GM19467 (cell line): ENCODE measurements around the gene MORC1.

ENCODE experiments used
- ATAC-seq: cut with Tn5 transposase; IDR thresholded peaks from one replicate; pipeline ENCODE4 v1.9.1; 2021; ENCODE audit warnings: mild to moderate bottlenecking, moderate library complexity; ENCODE audit not compliant: unreplicated experiment

MORC1 gene

DNA sequence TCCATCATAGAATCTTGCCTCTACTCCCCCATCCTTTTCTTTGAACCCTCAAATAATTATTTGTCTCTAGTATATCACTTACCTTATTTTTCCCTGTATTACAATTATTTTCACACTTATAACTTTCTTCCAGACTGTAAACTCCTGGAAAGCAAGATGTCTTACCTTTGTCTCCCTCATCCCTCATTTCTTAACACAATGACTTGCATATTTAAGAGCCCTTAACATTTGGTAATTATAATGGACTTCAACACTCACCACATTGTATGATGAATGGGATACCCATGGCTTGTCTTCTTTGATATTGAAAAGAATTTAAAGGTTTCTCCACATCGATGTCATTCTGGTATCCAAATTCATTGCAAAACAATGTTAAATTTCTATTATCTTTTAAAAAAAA is 82.9 kb downstream of the MORC1 start:
- no peak for ATAC-seq

DNA sequence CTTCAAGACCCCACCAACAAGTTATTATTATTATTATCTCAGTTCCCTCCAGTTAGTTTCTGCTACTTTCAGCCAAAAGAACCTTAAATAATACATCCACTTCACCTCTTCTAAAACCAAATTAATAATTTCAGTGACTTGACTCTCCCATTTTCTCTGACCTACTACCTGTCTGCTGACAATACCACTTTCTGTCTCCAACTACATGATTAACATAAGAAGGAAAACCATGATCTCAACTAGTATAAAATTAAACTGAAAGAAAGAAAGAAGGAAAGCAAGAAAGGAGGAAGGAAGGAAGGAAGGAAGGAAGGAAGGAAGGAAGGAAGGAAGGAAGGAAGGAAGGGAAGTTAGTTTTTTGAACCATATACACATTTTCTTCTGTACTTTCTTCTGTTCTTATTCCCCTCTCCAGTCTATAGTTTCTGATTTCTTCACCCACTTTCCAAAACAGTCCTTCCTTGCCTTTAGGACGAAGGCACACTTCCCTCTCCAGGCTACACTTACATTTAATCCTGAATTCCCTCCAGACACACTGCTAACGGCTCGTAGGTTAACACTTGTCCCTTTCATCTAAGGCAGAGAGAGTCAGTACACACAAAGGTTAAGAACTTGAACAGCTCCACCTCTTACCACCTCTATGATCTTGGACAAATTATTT is 84.8 kb downstream of the MORC1 start:
- no peak for ATAC-seq

DNA sequence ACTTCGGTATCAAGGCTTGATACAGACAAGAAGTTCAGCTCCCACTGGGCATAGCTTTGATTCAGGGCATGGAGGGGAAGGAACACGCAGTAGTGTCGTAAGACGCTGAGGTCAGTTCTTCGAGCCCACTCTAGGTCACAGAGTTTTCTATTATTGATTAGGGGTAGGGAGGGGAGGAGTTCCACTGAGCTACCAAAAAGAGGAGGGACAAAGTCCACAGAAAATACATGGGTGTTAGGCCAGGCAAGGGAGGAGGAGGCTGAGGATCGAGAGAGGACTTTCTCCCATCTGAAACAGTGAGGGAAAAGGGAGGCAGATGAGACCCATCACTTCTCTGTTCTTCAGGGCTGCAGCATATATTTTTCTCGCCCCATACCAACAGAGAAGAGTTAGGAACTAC is 89.2 kb downstream of the MORC1 start:
- ATAC-seq: no peak

DNA sequence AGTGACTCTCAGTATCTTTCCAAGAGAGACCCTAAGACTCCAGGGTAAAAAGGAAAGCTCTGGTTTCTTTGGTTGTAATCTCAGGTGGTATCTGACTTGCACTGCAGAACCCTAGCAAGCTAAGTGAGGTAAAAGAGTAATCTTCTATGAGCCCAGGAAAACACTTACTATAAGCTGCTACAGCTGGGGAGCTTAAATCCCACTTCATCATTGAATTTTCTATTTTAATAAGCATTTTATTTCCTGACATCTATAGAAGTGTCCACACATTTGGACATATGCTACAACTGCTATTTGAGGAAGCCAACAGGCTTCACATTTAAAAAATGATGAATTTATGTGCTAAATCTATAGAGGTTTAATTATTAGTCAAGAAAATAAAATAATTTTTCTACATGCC is 91.1 kb downstream of the MORC1 start:
- no peak for ATAC-seq

DNA sequence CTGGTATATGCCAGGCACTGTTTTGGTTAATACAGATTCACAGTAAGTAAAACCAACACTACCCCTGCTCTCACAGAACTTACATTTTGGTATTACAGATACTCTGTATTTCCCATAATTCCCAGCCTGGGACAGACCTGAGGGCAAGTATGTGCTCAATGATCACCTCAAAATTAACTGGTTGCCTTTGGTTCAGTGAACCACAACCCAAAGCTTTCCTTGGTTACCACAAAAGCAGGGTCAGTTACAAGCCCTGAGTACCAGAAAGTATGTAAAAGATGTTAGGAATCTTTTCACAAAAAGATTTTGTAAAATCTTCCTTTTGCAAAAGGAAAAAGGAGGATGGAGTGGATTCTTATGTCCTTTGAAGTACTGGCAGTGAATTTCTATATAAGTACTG is 92.0 kb downstream of the MORC1 start:
- ATAC-seq: no peak

DNA sequence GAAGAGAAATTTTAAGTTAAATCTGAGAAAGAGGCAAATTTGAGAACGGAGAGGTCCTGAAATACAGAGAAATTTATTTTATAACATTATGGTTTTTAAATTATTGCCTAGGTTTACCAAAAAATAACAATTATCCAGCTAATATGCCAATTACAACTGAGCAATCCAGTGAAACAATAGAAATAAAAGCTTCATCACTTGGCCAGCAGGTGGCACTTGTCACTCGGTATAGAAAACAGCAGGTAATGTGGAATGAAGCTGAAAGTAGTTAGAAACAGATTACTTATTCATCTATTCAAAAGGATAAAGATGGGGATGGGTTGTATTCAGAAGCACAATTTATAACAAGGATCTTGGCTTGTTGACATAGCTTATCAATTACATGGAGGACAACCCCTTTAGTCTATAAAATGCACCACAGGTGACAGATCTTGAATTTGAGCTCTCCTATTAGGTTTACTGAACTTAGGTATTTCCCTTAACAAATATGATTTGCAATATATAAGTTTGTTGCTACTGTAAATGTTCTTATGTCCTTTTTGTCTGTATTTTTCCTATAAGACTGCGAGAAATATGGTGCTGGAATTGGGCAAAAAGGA is 94.2 kb downstream of the MORC1 start:
- ATAC-seq: peak; percentile 85

DNA sequence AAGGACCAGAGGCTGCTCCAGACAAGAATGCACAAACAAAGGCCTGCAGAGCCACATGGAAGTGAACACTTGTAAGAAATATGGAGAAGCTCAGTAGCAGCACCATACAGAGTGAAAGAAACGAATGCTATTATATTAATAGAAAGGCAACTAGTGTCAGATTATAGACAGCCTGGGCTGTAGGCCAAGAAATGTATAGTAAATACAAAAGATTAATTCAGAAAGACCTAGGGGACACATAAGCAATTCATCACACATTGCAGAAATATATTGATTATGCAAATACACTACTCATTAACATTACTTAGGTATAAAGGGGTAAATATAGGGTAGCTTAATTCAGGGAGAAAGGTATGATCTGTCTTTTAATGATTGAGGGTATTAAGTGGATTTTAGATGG is 94.8 kb downstream of the MORC1 start:
- no peak for ATAC-seq

DNA sequence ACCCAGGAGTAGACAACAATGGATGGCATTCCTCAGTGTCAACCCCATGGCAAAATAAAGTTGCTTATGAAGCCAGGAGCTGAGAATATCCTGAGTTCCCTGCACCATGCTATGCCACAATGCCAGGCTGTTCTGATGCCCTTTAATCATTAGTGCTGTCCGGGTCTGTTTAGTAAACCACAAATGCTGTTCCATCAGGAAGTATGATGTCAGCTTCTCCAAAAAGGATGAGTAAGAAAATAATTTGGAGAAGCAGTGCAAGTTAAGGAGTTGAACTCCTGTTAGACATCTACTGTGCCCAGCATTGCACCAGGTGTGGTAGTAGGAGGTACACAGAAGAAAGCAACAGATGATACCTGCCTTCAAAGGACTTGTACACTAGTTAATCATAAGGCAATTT is 96.4 kb downstream of the MORC1 start:
- no peak for ATAC-seq

DNA sequence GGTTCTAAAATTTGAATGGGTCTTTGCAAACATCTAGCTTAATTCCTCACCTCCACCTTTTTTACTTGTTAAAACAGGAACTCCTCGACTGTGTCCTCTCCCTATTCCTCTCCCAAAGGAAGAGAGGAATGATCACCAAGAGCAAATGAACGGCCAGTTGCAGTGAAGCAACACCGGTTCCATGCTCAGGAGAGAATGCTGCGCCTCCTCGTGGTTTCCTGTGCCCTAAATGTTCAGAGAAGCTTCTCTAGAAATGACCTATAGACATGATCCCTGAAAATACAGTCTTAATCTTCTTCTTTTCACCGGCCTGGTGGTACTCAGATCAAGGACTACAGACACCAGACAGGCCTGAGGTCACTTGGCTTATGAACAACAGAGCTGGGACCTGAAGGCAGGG is 99.1 kb downstream of the MORC1 start:
- no peak for ATAC-seq

DNA sequence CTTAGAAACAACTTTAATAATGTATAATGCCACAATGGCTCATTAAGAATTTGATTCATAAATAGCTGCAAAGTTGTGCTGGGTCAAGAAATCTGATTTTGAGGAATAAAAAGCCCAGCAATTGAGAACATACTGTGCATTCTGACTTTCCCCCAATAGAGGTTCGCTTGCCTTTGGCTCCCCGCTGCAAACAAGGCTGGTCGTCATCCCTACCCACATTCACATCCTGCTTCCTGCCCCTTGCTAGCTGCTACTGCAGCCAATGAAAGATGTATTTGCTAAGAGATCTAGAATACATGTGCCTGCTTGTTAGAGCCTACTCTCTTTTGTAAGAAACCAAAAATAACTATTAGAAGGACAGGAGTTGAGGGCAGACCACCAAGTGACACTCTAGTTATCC is 112.5 kb downstream of the MORC1 start:
- ATAC-seq: no peak

DNA sequence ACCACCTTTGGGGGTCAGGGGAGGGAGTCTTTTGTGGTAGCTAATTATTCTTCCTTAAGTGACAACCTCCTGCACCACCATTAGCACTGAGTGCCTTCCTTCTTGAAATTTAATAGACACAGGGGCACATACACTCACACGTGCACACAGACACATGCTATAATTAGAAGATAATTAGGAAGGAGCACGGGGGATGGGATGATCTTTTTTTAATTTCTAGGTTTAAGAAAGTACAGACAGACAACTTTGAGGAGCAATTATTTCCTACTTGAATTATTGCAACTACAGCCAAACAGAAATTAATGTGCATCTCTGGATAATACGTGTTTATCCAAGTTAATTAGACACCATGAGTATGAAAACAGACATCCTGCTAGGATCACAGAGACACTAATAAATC is 119.5 kb downstream of the MORC1 start:
- ATAC-seq: no peak

DNA sequence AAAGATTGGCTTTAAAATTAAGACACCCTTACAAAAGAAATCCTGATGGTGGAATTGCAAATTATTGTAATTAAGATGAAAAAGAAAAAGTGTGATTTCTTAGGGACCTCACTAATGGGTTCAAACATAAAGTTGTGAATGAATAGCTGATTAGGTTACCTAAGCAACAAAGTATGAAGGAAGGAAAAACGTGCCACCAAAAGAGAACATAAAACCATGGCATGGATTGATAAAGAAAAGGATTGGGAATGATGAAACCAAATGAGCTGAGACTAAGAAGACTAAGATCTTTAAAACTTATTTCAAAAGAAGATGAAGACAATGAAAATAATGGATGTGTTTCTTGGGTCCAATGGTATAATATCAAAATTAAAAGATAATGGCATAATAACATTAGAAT is 132.1 kb downstream of the MORC1 start:
- no peak for ATAC-seq

DNA sequence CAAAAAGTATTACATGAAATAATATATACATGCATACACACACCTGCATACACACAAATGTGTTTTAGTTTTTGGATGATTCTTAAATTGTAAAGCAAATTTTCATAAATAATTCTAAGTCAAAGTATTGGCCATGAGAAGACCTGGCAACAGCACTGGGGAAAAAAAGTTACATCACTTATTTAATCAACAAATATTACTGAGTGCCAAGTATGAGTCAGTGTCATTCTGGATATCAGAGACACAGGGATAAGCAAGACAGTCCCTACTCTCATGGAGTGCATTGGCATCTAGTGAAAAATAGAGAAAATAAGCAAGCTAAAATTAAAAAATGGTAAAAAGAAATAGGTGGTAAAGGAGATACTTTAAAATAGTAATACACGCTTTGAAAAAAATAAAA is 134.9 kb downstream of the MORC1 start:
- no peak for ATAC-seq

DNA sequence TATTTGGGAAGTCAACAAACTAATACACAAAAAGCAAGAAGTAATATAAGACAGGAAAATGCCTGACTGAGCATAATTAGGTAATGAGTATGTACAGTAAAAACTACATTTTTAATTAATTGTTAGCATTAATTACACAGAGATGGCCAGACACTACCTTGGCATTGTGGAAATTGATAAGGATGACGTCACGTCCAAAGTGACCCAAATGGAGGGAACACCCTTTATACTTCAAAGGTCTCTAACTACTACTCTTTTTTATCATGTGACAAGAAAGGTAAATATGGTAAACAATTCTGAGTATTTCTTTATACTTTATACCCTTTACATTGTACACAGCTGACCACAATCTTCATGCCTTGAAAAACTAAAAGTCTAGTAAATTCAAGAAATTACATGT is 141.9 kb downstream of the MORC1 start:
- no peak for ATAC-seq

DNA sequence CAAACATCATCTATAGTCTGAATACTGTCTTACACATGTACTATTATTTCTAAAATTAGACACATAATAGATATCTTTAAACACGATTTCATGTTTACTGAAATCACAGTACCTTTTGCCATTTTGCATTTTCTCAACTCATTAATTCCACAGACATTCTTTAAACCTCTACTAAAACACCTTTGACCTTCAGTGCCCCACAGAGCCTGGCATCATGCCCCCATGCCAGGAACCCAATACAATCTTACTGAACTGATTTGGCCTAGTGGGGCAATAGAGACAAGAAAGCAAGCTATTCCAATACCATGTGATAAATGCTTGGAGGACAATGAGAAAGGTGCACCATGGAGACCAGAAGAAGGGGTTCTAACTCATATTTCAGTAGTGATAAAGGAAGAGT is 144.9 kb downstream of the MORC1 start:
- no peak for ATAC-seq

DNA sequence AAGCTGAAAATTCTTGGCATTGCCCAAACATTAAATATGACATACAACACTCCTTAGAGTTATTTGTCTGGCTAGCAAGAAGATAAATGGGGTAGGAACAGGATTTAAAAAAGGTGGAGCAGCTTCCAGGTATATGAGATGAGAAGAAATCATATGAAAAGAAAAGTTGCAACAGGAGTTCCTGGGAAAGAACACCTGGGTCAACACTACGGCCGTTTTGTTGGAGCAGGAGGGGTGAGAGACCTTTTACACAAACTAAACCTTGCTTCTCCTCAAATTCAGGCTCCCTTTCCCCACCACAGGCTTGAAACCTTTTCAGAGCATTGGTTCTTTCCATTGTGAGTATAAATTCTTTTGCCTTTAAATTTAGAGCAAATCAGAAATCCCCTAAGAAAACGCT is 145.5 kb downstream of the MORC1 start:
- ATAC-seq: no peak

DNA sequence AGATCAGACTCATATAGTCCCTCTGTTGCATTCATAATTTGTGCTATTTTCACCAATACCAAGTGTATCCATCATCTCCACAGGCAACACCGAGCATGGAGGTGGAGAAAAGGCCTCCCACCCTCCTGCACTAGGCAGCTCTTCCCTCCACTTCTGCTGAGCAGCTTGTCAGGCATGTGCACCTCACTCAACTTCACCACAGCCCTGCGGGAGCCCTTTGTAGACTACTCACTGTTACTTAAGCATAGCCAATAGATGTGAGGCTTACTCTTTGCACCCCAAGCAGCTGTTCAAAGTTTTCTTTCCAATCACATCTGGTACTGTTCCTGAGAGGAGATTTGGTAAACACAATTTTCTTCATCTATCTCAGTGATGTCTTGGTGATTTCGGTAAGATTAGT is 147.4 kb downstream of the MORC1 start:
- ATAC-seq: no peak

DNA sequence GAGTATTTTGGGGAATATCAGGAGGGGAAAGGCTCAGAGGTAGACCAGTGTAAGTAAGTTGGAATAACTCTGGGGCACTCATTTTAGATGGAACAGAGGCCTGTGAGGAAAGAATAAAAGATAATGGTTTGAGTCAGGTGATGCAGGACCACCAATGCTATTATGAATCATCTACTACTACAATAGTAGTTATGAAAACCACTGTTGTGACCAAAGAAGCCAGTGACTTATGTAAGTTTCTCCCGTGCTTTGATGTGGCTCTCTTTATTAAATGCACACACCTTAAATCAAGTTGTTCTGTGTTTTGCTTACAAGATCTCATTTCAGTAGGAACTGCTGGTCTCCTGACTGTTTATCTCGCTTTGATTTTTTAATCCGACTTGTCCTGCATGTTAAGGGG is 151.2 kb downstream of the MORC1 start:
- no peak for ATAC-seq

DNA sequence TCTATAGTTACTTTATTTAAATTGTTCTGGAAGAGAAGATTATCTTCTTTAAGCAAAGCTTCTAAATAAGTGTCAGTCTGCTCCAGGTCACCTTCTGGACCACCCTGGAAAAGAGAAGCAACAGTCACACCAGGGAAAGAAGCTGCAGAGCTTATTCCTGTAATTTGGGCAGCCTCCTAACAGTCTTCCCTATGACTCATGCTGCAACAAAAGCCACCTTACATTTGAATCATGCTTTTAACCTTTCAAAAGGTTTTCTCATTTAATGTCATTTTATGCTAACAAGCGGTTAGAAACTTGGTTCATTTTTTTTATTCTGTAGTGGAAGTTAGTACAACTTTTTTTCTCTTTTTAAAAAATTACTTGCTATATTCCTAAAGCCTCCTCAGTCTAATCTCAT is 158.9 kb downstream of the MORC1 start:
- ATAC-seq: no peak

DNA sequence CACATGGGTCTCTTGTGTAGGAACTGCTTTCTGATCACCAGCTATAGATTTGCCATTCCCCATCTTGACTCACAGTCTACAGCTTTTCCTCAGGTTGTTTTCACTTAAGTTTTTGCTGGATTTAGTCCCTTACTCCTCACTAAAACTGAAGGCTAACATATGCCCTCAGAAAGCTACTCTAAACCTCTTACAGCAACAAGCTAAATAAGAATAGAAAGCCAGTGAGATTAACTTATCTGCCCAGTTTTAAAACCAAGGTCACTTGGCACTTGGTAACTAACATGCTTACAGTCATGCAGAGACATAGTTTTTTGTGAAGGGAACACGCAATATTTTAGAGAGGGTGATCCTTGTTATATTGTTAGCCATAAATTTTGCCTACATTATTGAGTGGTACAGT is 164.2 kb downstream of the MORC1 start, which contains the start of gene GUCA1C:
GUCA1C (minus strand) TSS at position 180 of the 400 bp plus-strand sequence; CDS start at position 63, 117 bp downstream.
- ATAC-seq: no peak

DNA sequence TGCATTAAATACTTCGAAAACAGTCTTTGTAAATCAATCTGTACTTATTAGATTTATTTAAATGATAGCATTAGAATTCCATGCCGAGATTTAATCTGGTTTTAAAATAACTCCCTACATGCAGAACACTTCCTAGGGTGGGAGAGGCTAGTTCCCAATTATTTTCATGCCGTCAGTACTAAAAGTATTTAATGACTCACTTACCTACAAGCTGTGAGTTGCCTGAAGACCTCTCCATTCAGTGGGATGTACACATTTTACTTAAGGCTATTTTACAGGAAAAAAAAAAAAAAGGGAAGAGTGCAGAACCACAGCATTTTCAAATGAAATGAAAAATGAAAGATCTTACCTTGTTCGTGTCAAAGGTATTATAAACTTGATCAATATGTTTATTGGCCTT is 164.7 kb downstream of the MORC1 start:
- ATAC-seq: no peak

DNA sequence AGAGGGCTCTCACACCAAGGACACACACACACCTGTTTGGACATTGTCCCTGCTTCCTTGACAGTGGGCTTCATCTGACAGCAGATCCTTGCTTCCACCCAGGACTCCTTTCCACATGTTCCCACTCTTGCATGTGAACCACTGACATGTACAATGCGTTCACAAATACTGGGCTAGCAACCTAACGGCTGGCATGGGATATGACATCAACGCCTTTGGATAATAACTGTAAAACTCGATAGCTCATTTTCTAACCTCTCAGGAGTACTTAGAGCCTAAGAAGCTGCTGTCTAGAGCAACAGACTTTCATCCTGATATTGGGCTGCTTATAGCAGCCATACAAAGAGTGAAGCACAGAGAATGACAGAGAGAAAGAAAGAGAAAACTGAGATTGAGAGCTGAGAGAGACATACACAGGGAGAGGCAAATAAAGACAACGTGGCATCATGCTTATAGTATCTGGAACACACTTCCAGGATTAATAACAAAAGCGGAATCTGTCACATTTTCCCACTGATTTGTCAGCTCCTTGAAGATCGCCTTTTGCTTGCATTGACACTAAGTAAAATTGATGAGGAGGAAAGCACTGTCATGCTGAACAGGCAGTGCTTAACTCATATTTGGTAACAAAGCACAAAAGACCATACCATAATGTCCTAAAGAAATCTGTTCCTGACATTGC is 166.0 kb downstream of the MORC1 start:
- ATAC-seq: no peak
